ENCODE measurements around the gene VPS13D.

GRCh38 chr1:12324423-12324822, 94.6 kb downstream of the VPS13D start:
- TF ChIP-seq CTCF (conservative IDR thresholded peaks at IDR 0.05 in 1 of 2, IDR thresholded peaks at IDR 0.05 in 1 of 2; ENCODE audit: extremely low read depth in 1 of 2, insufficient read depth in 1 of 2, low read depth in 1 of 2, low read length in 2 of 2) = no peak
- TF ChIP-seq EZH2 (IDR thresholded peaks at IDR 0.05; ENCODE audit: borderline replicate concordance, low read length) = no peak

Data from mammary epithelial cell (primary cell).